Epidermal melanocyte (primary cell): Measurements from ENCODE around the gene STEAP3.

Experiments used
- DNase-seq: peaks from one replicate; pipeline ENCODE4 v3.0.0; 2011; ENCODE audit warnings: low spot score; ENCODE audit not compliant: insufficient read length

The STEAP3 gene

GRCh38 chr2:119223521-119224390 lies at the start of gene STEAP3:
Gene STEAP3, plus strand, starts transcription at chr2:119223834. Its CDS starts 7,179 bp downstream, at chr2:119231013.
- DNase-seq, result peak; percentile 76

GRCh38 chr2:119174216-119174992 lies 49.2 kb upstream of the STEAP3 start:
- DNase-seq, result no peak

- no peak for DNase-seq
Measured at GRCh38 chr2:119174993-119175347, 48.7 kb upstream of the STEAP3 start.

DNA sequence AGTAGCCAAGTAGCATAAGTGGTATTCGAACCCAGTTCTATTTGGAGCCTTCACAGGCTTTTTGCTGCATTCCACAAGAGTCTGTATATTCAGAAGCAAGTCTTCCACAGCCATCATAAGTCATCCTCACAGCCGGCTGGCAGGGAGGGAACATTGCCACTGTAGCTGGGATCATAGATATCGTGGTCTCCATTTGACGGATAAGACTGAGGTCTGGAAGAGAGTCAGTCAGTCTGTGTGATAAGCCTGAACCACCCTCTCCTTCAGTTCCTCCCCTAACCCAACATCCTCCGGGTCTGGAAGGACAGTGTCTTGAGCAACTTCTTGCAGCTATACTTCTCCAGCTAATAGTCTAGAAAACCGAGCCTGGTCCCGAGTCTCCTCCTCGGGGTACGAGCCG lies 48.1 kb upstream of the STEAP3 start:
- no peak for DNase-seq

GRCh38 chr2:119177171-119177837 lies 46.3 kb upstream of the STEAP3 start:
- no peak for DNase-seq

- no peak for DNase-seq
Measured at GRCh38 chr2:119177838-119178190, 45.8 kb upstream of the STEAP3 start.

DNA sequence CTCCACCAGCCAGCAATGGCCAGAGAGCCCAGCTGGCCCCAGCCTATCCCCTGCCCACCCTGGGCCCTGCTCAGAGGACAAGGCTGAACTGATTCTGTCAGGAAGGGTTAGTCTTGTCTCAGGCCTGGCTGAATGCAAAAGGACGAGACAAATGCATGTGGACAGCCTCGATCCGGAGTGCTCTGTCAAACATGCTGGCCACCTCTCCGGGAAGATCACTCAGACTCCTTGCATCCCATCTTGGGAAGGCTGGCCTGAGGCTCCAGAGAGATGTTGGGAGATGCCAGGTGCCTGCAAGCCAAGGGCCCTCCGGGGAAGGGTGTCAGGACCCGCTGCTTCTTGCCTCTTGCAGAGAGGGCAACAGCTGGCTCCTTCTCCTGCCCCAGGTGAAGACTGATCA lies 44.9 kb upstream of the STEAP3 start:
- DNase-seq, result no peak

GRCh38 chr2:119179202-119179601 lies 44.4 kb upstream of the STEAP3 start:
- DNase-seq, result no peak

DNA sequence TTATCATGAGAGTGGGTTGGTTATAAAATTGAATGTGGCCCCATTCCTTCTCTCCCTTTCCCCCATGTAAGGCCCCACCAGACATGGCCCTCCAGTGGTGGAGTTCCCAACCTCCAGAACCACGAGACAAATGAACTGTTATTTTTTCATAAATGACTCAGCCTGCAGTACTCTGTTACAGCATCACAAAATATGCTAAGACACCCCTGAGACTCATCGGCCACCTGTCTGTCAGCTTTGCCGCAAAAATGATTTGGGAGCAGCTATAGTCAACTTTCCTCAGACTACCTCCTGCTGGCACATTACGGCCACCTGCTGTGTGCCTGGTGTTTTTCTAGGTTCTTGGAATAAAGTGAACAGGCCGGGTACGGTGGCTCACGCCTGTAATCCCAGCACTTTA lies 43.6 kb upstream of the STEAP3 start:
- no peak for DNase-seq

DNA sequence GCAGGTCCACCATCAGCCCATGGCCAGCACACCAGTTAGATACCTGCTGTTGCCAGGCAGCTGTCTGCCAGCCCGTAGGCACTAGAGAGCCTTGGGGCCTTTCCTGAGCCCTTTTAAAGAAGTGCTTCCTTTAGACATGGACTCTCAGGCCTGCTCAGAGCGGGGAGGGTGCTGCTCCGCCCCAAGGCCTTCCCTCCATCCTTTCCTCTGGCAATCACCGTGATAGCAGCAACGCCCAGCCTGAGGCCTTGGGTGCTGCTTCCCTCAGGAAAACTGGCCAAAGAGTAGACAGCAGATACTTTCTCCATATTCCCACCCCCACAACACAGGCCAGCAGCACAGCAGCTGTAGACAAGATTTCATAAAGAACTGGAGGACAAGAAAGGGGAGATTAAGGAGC lies 42.7 kb upstream of the STEAP3 start:
- DNase-seq, result no peak

DNA sequence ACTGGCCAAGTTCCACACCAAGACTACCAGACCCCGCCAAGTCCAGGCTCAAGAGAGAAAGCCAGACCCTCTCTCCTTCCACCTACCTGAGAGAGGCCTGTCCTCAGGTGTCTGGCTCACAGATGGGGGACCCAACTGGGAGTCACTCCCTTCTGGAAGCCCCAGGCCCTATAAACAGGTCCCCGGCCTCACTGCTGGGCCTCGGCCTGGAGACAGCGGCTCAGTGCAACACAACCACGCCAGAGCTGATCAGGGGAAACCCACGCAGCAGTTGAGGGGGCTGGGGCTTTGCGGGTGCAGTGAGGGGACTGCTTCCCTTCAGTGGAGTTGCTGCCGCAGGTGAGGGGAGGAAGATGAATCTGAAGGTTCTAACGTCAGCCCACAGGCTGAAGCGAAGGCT lies 42.2 kb upstream of the STEAP3 start:
- DNase-seq, result no peak

- no peak for DNase-seq
Measured at GRCh38 chr2:119181791-119182445, 41.7 kb upstream of the STEAP3 start.

DNA sequence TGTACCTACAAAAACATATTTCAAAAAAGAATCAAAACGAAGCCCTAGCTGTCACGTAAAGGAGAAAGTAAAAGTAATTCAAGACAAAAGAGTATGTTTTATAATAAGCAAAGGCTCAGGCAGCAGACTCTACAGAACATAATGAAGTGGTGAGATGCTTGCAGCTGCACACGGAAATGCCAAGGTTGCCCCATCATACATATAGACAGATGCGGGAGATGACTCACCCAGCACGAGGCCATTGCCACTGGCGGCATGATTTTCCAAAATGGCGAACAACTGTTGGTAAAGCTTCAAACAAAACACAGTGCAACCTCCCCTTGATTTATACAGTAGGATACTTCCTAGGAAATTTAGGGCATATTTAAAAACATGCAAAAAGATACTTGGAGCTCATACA lies 39.1 kb upstream of the STEAP3 start:
- no peak for DNase-seq

GRCh38 chr2:119190321-119191111 lies 33.1 kb upstream of the STEAP3 start:
- DNase-seq, result no peak

DNA sequence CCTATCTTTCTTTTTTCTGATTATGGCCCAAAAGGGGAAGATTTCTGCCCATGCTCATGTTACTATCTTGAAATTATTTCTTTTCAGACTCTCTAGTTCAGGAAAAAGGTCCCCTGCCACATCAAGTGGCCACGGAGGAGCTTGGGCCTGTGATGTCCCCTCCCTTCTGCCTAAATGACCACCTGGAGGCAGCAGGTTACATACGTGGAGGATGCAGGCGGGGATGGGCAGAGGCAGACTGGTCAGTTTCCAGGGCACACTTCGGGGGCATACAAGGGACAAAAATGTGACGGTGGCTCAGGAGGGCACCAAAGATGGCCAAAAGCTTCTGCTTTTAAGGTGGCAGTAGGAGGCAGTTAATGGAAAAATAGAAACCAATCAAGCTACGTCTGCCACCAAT lies 30.7 kb upstream of the STEAP3 start:
- no peak for DNase-seq

GRCh38 chr2:119195001-119195400 lies 28.6 kb upstream of the STEAP3 start:
- DNase-seq, result no peak

- DNase-seq, result no peak
Measured at GRCh38 chr2:119195887-119196286, 27.7 kb upstream of the STEAP3 start.

DNA sequence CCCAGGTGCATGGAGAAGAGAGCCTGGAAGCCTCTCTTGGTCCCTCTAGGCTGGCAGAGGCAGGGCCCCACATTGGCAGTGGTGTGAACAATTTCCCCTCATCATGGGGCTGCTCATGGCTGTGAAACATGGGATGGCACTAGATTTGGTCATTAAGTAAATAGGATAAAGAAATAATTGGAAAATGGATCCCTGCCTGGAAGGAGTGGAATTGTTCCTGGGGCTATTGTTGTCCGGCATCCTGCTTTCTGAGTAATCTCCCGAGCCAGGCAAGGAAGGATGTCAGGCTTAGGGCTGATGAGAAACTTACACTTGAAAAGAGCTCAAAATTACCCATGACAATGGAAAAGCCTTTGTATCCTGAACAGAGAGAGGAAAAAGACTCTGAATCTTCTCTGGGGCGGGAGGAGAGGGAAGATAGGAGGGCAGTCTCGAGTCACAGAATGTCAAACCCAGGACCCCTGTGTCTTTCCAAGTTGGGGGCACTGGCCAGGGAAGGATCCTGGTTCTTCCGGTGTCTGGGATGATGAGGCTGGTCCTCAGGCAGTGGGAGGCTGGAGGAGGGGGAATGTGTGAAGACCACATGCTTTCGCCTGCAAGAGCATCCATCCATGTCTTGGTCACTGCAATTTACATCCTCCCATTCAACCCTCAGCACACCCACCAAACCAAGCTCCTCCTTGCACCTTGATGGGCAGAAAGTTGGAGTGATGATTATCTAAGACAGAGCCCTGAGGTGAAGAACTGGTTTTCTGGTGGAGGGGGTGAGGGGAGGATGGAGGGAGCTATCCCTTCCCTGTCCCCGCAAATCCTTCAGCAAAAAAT lies 27.1 kb upstream of the STEAP3 start:
- no peak for DNase-seq

- no peak for DNase-seq
Measured at GRCh38 chr2:119197126-119197405, 26.6 kb upstream of the STEAP3 start.

- DNase-seq, result no peak
Measured at GRCh38 chr2:119197529-119198239, 25.9 kb upstream of the STEAP3 start.
